ENCODE results near the gene EPGN.

EPGN gene

DNA sequence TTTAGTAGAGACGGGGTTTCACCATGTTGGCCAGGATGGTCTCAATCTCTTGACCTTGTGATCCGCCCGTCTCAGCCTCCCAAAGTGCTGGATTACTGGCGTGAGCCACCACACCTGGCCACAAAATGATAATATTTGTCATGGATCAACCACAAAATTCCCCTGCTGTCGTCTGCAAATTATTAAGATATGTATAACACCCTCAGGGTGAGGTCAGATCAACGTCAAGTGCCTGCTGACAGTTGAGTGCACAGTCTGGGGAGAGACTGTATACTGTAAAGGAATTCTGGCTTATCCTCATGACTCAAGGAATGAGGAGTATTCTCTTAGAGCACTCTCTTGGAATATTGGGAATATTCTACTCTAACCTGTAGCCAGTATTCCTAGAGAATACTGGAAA lies 11.2 kb downstream of the EPGN start:
- no peak for DNase-seq (ENCODE audit: low spot score)
- in situ Hi-C loops (cut with MboI; ENCODE audit: low pct_unique_long_range_greater_than_20kb, low sequenced_read_pairs, unreplicated experiment), result loop anchor here (10.0 kb wide), 1 partner anchor 125 kb away; no protein-coding TSS in a partner anchor
- TF ChIP-seq CTCF (IDR thresholded peaks at IDR 0.05; ENCODE audit: extremely low read depth, insufficient read depth, missing control alignments), result no peak

DNA sequence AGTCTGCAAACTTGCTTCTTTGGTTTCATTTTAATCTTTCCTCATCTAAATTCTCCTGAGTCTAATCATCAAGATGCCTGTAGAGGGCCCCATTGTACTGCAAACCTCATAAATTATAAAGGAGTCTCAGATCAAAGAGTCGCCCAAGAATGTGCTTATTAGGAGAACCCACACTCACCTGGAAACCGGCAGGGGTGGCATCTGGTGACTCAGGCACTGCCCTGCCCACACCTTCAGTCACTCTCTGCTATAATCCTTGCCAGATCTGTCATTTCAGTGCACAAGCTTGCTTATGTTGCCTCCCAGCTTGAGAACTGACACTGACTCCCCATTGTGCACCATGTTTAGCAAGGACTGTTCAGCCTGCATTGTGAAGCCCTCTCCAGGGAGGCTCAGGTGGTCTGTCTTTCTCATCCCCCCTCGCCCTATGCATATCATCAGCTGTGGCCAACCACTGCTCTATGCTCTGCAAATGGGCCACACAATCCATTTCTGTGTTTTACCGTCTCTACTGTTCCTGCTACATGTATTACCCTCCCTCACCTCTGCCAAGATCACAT lies 12.4 kb downstream of the EPGN start:
- peak; percentile 42 for DNase-seq (ENCODE audit: low spot score)
- TF ChIP-seq CTCF (IDR thresholded peaks at IDR 0.05; ENCODE audit: extremely low read depth, insufficient read depth, missing control alignments), result peak; percentile 52
- in situ Hi-C loops (cut with MboI; ENCODE audit: low pct_unique_long_range_greater_than_20kb, low sequenced_read_pairs, unreplicated experiment), result no loop called here

DNA sequence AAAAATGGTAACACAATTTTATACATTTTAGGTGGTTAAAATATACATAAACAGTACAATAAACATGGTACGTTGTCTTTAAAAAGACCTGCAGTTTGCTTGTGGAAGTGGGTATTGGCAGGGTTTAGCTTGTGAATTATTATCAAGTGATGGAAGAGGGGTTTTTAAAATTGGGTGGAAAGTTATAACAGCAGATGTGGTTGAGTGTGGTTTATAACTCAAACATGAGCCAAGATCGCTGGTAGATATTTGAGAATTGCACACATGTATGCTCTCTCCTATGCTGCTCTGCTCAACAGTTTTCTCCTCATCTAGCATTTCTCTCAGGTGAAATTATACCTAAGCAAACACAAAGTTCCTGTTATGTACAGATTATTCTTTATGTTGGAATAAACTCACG lies 14.0 kb downstream of the EPGN start:
- no peak for TF ChIP-seq CTCF (IDR thresholded peaks at IDR 0.05; ENCODE audit: extremely low read depth, insufficient read depth, missing control alignments)
- in situ Hi-C loops (cut with MboI; ENCODE audit: low pct_unique_long_range_greater_than_20kb, low sequenced_read_pairs, unreplicated experiment), result no loop called here
- no peak for DNase-seq (ENCODE audit: low spot score)

DNA sequence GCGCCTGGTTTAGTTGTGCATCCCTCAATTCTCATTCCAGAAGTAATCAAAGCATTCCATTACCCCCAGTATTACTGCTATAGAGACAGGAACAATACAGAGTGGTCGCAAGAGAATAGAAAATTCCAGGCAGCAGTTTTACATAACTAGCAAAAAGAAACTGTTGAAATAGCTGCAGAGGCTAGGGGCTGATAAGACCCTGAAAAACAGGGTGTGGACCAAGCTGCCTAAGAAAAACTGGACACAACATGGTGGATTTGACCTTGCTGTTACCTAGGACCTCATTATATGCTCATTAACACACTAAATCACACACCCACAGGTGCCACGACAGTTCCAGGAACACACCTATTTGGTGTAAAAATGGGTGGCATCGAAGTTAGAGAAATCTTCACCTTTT lies 15.4 kb downstream of the EPGN start:
- no peak for TF ChIP-seq CTCF (IDR thresholded peaks at IDR 0.05; ENCODE audit: extremely low read depth, insufficient read depth, missing control alignments)
- no peak for DNase-seq (ENCODE audit: low spot score)
- in situ Hi-C loops (cut with MboI; ENCODE audit: low pct_unique_long_range_greater_than_20kb, low sequenced_read_pairs, unreplicated experiment), result no loop called here

- in situ Hi-C loops (cut with MboI; ENCODE audit: low pct_unique_long_range_greater_than_20kb, low sequenced_read_pairs, unreplicated experiment), result no loop called here
- DNase-seq (ENCODE audit: low spot score), result no peak
- TF ChIP-seq CTCF (IDR thresholded peaks at IDR 0.05; ENCODE audit: extremely low read depth, insufficient read depth, missing control alignments), result no peak
These were observed 16.0 kb downstream of the EPGN start for GRCh38 chr4:74324262-74324661.

DNA sequence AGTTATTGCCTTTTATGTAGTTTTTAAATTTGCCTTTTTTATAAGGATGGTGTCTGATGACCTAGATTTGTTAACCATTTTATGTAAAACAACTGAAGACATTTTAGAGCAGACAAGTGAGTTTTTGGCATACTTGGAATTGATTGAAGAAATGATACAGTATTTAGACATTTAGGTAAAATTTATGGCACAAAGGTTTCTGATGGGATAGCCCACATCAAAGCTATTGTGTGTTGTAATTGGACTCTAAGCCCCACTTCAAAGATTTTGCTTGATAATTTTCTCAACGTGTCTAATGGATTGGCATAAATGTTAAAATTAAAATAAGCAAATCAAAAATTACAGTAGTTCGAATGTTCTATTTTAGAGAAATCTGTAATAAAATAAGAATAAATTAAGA lies 17.6 kb downstream of the EPGN start:
- DNase-seq (ENCODE audit: low spot score), result no peak
- in situ Hi-C loops (cut with MboI; ENCODE audit: low pct_unique_long_range_greater_than_20kb, low sequenced_read_pairs, unreplicated experiment), result no loop called here
- no peak for TF ChIP-seq CTCF (IDR thresholded peaks at IDR 0.05; ENCODE audit: extremely low read depth, insufficient read depth, missing control alignments)

- TF ChIP-seq CTCF (IDR thresholded peaks at IDR 0.05; ENCODE audit: extremely low read depth, insufficient read depth, missing control alignments), result no peak
- DNase-seq (ENCODE audit: low spot score), result no peak
- in situ Hi-C loops (cut with MboI; ENCODE audit: low pct_unique_long_range_greater_than_20kb, low sequenced_read_pairs, unreplicated experiment), result no loop called here
These were observed 19.5 kb downstream of the EPGN start for GRCh38 chr4:74327762-74328161.
